PC-3 (cell line): ENCODE measurements around the gene P2RX5. TPM values are rescaled to one million over a fixed set of nuclear protein-coding genes. Genes with fewer than 3 reads are reported as not detected.

Experiments
- ATAC-seq: fragments of 200-7000 bp; cut with Tn5 transposase; 2 replicates; pipeline ENCODE4 v1.9.1; 2020; ENCODE audit warnings: mild to moderate bottlenecking, moderate library complexity
- BruUV-seq: library from RNA; stranded (reverse); fragments of 400-500 nt; replicated peaks from 2 replicates; lab custom pipeline; 2021; lab: Mats Ljungman, UMichigan
- CTCF ChIA-PET: fragments of 300-600 bp; sonication (Branson Sonifier 250); formaldehyde crosslinking; loops from one replicate; lab custom pipeline; 2022; ENCODE audit warnings: antibody characterized with exemption; lab: Charles Lee
- POLR2A ChIA-PET: fragments of 300-600 bp; sonication (Branson Sonifier 250); formaldehyde crosslinking; loops from one replicate; lab custom pipeline; 2022; ENCODE audit warnings: antibody characterized with exemption; ENCODE audit not compliant: unreplicated experiment; lab: Charles Lee
- DNase-seq: peaks from one replicate; pipeline ENCODE4 v3.0.0-alpha.2; 2015
- H2AFZ ChIP-seq: fragments of 300-600 bp; sonication (generic); 2 replicates; pipeline ENCODE4 v1.6.0; 2016; ENCODE audit warnings: antibody characterized with exemption, low read length
- H3F3A ChIP-seq: fragments of 300-600 bp; sonication (generic); one replicate; pipeline ENCODE4 v1.6.0; 2017; ENCODE audit warnings: antibody characterized with exemption, low read length, control low read depth, mild to moderate bottlenecking; ENCODE audit not compliant: unreplicated experiment
- H3K27ac ChIP-seq: fragments of 300-600 bp; sonication (generic); 2 replicates; pipeline ENCODE4 v1.5.1; 2016; ENCODE audit warnings: mild to moderate bottlenecking, low read length
- H3K27me3 ChIP-seq: fragments of 300-600 bp; sonication (generic); 2 replicates; pipeline ENCODE4 v1.6.1; 2016; ENCODE audit warnings: low read length, mixed read lengths
- H3K36me3 ChIP-seq: fragments of 300-600 bp; sonication (generic); 2 replicates; pipeline ENCODE4 v1.6.1; 2016; ENCODE audit warnings: low read depth, mixed run types, low read length, mixed read lengths
- H3K4me1 ChIP-seq: fragments of 300-600 bp; sonication (generic); 2 replicates; pipeline ENCODE4 v1.5.1; 2016; ENCODE audit warnings: low read length; ENCODE audit not compliant: insufficient read depth
- H3K4me2 ChIP-seq: fragments of 300-600 bp; sonication (generic); 2 replicates; pipeline ENCODE4 v1.6.0; 2016; ENCODE audit warnings: low read length
- H3K4me3 ChIP-seq: fragments of 300-600 bp; sonication (generic); 2 replicates; pipeline ENCODE4 v1.5.1; 2016; ENCODE audit warnings: mild to moderate bottlenecking, low read length, mixed read lengths
- H3K79me2 ChIP-seq: fragments of 300-600 bp; sonication (generic); 2 replicates; pipeline ENCODE4 v1.6.1; 2017; ENCODE audit warnings: low read length, mixed read lengths
- H3K9ac ChIP-seq: fragments of 300-600 bp; sonication (generic); 2 replicates; pipeline ENCODE4 v1.6.0; 2016; ENCODE audit warnings: mild to moderate bottlenecking, low read length
- H3K9me2 ChIP-seq: fragments of 300-600 bp; sonication (generic); replicated peaks from 2 replicates; pipeline ENCODE4 v1.6.1; 2016; ENCODE audit warnings: mixed run types, low read length, mixed read lengths
- H3K9me3 ChIP-seq: fragments of 300-600 bp; sonication (generic); 2 replicates; pipeline ENCODE4 v1.6.1; 2016; ENCODE audit warnings: low read length, mixed read lengths
- H4K20me1 ChIP-seq: fragments of 300-600 bp; sonication (generic); 2 replicates; pipeline ENCODE4 v1.6.1; 2016; ENCODE audit warnings: low read length, mixed read lengths
- CTCF ChIP-seq: fragments of 300-600 bp; sonication (generic); conservative IDR thresholded peaks from 2 replicates; pipeline ENCODE4 v1.5.1; 2017; ENCODE audit warnings: antibody characterized with exemption, low read depth, mild to moderate bottlenecking, low read length
- EZH2 ChIP-seq: fragments of 300-600 bp; sonication (generic); IDR thresholded peaks from one replicate; pipeline ENCODE4 v1.6.1; 2017; ENCODE audit warnings: antibody characterized with exemption, mild to moderate bottlenecking, low read length; ENCODE audit not compliant: unreplicated experiment
- EZH2phosphoT487 ChIP-seq: fragments of 300-600 bp; sonication (generic); IDR thresholded peaks from 2 replicates; pipeline ENCODE4 v1.6.1; 2018; ENCODE audit warnings: mild to moderate bottlenecking, antibody characterized with exemption, low read length, borderline replicate concordance
- intact Hi-C: fragments of 100-400 bp; cut with micrococcal nuclease; formaldehyde crosslinking; loops from 2 replicates; pipeline ENCODE4 v1.9.0; 2023
- total RNA-seq: library from RNA; depleted of rRNA; stranded (reverse); fragments of >200 nt; gene quantifications from 2 replicates; pipeline ENCODE4 v1.2.3, GENCODE V29; 2014

Gene P2RX5
- total RNA-seq, 1 experiment from 2014 or later, result 13.0 TPM

DNA sequence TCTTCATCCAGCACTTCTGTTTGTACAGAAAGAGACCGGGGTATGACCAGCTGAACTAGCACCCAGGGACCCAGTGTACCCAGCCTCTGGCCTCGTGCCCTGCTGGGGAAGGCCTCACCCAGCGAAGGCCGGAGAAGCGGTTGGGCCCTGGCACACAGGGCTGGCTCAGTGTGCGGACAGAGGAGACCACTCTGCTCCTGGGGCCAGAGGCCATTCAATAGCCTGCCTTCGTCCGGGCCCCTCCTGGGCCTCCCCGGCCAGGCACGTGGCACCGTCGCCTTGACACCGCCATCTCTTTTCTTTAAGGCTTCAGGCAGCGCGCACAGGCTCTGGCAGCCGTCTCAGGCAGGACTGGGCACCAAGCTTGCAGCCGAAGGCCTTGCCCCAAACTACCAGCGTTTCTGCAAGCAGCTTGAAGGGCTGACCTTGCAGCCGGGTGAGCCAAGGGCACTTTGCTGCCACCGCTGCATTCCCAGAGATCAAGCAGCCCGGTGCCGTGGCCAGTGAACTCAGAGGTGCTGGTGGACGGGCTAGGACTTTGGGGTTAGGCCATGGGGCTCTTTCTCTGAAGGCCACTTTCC, 35.6 kb downstream of the P2RX5 start:
- no peak for TF ChIP-seq CTCF
- no peak for TF ChIP-seq EZH2
- TF ChIP-seq EZH2phosphoT487, result no peak
- no peaks in the 10 kb centered on the region for H3K79me2 ChIP-seq
- H2AFZ ChIP-seq, result no peak overlapping the region
- no peak overlapping the region for H3K27ac ChIP-seq
- H3K9me3 ChIP-seq, result no peaks in the 10 kb centered on the region
- peaks cover 9% of the 10 kb centered on the region for H3K4me1 ChIP-seq
- H3F3A ChIP-seq, result no peaks in the 10 kb centered on the region
- CTCF ChIA-PET, result no interaction called here
- no TSS peak for BruUV-seq
- no peak overlapping the region for H3K4me3 ChIP-seq
- H3K9me2 ChIP-seq, result no peaks in the 10 kb centered on the region
- POLR2A ChIA-PET, result interaction anchor here (0.7 kb wide), 1 partner anchor 7 kb away, joined by 3 read pairs; no protein-coding TSS in a partner anchor
- H3K36me3 ChIP-seq, result no peaks in the 10 kb centered on the region
- intact Hi-C loops, result no loop called here
- no peaks in the 10 kb centered on the region for H4K20me1 ChIP-seq
- H3K27me3 ChIP-seq, result no peaks in the 10 kb centered on the region
- ATAC-seq (0 out of 2 replicates have a peak, but pooled peaks have one; percentile 16), DNase-seq (no peak)
- H3K9ac ChIP-seq, result no peak overlapping the region
- H3K4me2 ChIP-seq, result no peak overlapping the region

- no peak overlapping the region for H2AFZ ChIP-seq
- intact Hi-C loops, result no loop called here
- POLR2A ChIA-PET, result interaction anchor here (0.7 kb wide), 1 partner anchor 8 kb away, joined by 3 read pairs; no protein-coding TSS in a partner anchor
- peak overlapping the region; percentile 51 for H3K27ac ChIP-seq
- no peaks in the 10 kb centered on the region for H3K27me3 ChIP-seq
- no peak overlapping the region for H3K9ac ChIP-seq
- H3K9me3 ChIP-seq, result no peaks in the 10 kb centered on the region
- peak overlapping the region; percentile 44; the same call in 1 of the 2 replicates for H3K4me2 ChIP-seq
- no peaks in the 10 kb centered on the region for H3K9me2 ChIP-seq
- ATAC-seq (peak; percentile 81), DNase-seq (peak; percentile 58)
- H3K79me2 ChIP-seq, result no peaks in the 10 kb centered on the region
- CTCF ChIA-PET, result interaction anchor here (0.6 kb wide), 1 partner anchor 23 kb away, joined by 3 read pairs; no protein-coding TSS in a partner anchor
- no peak overlapping the region for H3K4me3 ChIP-seq
- H3K36me3 ChIP-seq, result no peaks in the 10 kb centered on the region
- peaks cover 9% of the 10 kb centered on the region for H3K4me1 ChIP-seq
- H4K20me1 ChIP-seq, result no peaks in the 10 kb centered on the region
- no peaks in the 10 kb centered on the region for H3F3A ChIP-seq
- BruUV-seq, result no TSS peak
- no peak for TF ChIP-seq CTCF
- TF ChIP-seq EZH2, result no peak
- no peak for TF ChIP-seq EZH2phosphoT487
Observed at GRCh38 chr17:3659541-3660111, 36.3 kb downstream of the P2RX5 start.
